Fibroblast of the aortic adventitia (primary cell): ENCODE data around the gene NEDD4L. TPM values are rescaled to one million over a fixed set of nuclear protein-coding genes. Genes with fewer than 3 reads are reported as not detected.

Experiments used
- DNase-seq: peaks from one replicate; pipeline ENCODE4 v3.0.0-alpha.2; 2010; ENCODE audit warnings: low read depth
- H3K4me3 ChIP-seq: 2 replicates; pipeline ENCODE4 v1.5.1; 2011; ENCODE audit warnings: low read depth, mild to moderate bottlenecking, control low read depth, low read length, moderate library complexity
- total RNA-seq: library from RNA; depleted of rRNA; stranded (reverse); fragments of >200 nt; gene quantifications from 2 replicates; pipeline ENCODE4 v1.2.3, GENCODE V29; 2012; ENCODE audit warnings: low replicate concordance
- TF ChIP-seq, protein P1 (sequence below): IDR thresholded peaks from 2 replicates; pipeline ENCODE4 v1.5.1; 2011; ENCODE audit warnings: mild to moderate bottlenecking, low read length, control low read depth, inconsistent platforms; ENCODE audit not compliant: insufficient read depth

NEDD4L gene
- total RNA-seq, 1 donor = 22.2 TPM

DNA sequence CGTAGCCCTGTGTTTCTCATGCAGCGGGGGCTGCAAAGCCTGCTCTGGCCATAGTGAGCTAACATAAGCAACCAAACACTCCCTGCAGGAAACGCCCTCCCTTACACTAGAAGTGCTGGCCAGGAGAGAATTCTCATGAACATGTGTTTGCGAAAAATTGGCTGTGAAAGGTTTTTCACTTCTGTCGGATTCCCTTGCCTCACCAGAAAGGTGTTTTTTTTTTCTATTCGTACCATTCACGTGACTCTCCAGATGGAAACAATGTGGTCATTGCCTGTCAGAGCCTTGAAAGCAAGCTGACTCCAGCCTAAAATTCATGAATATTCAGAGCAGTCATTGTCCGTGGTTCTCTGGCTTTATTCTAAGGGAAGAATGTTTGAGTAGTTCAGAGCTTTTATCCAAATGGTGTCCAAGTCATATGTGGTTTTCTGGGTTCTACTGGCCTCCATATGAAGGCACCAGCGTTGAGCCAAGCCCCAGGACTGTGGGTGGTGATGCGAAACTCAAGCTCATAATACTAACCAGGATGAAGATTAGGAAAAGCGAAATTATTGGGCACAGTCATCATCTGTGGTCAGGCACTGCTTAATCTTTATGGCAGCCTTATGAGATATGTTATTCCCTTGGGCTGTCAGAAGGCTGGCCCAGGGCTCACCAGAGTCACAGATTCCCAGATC lies 348.4 kb downstream of the NEDD4L start:
- H3K4me3 ChIP-seq = no peak overlapping the region
- TF ChIP-seq, protein P1, sequence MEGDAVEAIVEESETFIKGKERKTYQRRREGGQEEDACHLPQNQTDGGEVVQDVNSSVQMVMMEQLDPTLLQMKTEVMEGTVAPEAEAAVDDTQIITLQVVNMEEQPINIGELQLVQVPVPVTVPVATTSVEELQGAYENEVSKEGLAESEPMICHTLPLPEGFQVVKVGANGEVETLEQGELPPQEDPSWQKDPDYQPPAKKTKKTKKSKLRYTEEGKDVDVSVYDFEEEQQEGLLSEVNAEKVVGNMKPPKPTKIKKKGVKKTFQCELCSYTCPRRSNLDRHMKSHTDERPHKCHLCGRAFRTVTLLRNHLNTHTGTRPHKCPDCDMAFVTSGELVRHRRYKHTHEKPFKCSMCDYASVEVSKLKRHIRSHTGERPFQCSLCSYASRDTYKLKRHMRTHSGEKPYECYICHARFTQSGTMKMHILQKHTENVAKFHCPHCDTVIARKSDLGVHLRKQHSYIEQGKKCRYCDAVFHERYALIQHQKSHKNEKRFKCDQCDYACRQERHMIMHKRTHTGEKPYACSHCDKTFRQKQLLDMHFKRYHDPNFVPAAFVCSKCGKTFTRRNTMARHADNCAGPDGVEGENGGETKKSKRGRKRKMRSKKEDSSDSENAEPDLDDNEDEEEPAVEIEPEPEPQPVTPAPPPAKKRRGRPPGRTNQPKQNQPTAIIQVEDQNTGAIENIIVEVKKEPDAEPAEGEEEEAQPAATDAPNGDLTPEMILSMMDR = no peak
- peak; percentile 88 for DNase-seq

DNA sequence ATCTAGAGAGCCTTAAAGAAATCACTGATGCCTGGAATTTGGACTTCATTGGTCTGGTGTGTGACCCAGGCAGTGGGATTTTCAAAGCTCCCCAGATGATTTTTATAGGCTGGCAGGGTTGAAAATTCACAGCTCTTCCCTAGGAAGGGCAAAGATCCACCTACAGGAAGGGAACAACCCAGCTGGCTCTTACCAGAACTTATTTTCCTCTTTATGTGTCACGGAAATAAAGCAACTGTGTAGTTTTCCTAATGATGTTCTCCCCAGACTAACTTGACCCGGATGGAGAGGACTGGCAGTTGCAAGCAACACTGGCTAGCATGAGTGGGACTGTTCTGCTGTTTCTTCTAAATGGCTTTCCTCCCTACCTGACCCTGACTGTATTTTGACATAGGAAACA lies 349.3 kb downstream of the NEDD4L start:
- TF ChIP-seq, protein P1 = no peak
- peak; percentile 4 for DNase-seq
- no peak overlapping the region for H3K4me3 ChIP-seq

DNA sequence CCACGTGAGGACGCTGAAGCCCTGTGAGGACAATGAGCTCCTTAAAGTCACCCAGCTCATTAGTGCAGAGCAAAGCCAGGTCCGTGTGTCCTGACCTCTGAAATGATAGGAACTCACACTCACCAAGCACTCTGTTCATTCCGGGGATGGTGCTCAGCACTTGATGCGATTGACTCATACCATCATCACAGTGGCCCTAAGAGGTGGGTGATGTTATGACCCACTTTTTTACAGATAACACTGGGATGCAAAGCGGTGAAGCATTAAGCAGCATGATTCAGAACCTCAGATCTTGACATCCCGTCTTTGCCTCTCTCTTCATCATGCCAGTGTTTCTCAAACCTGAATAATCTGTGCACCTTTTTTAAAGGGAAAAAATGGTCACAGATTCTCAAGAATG lies 350.0 kb downstream of the NEDD4L start:
- TF ChIP-seq, protein P1 = no peak
- DNase-seq = peak; percentile 31
- H3K4me3 ChIP-seq = no peak overlapping the region

DNA sequence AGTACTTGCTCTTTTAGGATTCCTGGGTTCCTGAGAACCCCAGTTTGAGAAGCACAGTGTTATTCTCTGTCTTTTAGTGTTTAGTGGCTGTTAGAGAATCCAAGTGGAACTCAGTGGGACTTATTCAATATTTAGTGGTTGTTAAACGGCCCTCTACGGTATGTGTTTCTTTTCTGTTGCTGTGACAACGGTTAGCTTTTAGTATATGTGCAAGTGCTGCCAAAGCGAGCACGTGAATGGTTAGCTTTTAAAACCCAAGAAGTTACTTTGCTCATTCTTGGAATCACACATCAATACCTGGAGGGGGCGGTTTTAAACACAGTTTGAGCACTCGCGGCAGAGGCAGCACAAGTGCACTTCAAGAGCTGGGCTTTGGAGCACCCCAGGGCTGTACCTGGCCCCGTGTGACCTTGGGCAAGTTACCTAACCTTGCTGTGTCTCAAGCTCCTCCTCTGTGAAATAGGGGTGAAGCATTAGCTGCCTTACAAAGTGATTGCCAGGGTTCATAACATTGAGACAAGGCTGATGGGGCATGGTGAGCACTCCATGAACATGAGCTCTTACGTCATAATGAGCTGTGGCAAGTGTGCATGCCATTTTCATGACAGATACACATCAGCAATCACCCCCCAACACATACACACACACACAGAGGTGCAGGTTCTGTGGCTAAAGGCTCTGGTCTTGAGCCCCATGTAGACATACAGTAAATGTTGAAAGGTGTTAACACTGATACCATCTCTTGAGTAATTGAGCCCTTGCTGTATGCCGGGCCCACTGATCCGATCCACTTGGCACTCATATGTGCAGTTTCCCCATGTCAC lies 350.8 kb downstream of the NEDD4L start:
- no peak overlapping the region for H3K4me3 ChIP-seq
- DNase-seq = peak; percentile 5
- TF ChIP-seq, protein P1 = no peak

DNA sequence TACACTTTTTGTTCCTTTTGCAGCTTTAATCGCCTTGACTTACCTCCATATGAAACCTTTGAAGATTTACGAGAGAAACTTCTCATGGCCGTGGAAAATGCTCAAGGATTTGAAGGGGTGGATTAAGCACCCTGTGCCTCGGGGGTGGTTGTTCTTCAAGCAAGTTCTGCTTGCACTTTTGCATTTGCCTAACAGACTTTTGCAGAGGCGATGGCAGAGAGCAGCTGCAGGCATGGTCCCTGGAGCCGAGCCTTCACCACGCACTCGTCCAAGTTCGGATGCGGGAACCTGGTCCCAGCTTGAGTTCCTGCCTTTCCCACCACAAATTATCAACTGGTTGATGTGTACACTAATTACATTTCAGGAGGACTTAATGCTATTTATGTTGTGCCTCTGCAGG lies 352.1 kb downstream of the NEDD4L start:
- TF ChIP-seq, protein P1 = no peak
- no peak overlapping the region for H3K4me3 ChIP-seq
- no peak for DNase-seq

DNA sequence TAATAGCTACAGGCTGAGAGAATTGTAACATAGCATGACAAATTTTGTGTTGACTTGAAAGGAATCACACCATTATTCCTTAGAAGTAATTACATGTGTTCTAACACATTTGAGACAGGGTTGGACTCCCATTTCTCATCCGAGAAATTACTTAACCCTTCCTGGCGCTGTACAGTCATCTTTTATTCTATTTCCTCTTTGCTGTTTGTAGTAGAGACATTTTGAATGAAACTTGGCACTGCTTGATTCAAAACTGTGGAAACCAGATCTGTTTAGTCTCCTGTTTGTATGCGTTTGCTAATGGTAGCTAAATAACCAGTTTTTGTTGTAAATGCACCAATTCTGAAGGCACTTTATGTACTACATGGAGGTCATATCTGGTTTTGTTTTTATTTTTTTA lies 352.9 kb downstream of the NEDD4L start:
- TF ChIP-seq, protein P1 = no peak
- DNase-seq = no peak
- no peak overlapping the region for H3K4me3 ChIP-seq
